Transverse colon (tissue), 4 donors: ENCODE measurements around the gene PDSS2. TPM values are rescaled to one million over a fixed set of nuclear protein-coding genes. Genes with fewer than 3 reads are reported as not detected.
"Not testable (repeated sequence)": the region's sequence is repeated elsewhere in the genome, so short reads cannot be mapped to it uniquely, and the experiment has no call there.

Source experiments
- DNase-seq: peaks from one replicate; pipeline ENCODE4 v3.0.0-alpha.2; 2019
- H3K27ac ChIP-seq, 4 donors: fragments of 200-600 bp; sonication (generic); 2 replicates each; pipeline ENCODE4 v1.5.1; 2016 to 2018; ENCODE audit warnings: inconsistent platforms in 4 of 4
- H3K27me3 ChIP-seq: fragments of 200-600 bp; sonication (generic); 2 replicates; pipeline ENCODE4 v1.5.1; 2017; ENCODE audit warnings: inconsistent platforms
- H3K36me3 ChIP-seq, 4 donors: fragments of 200-600 bp; sonication (generic); 2 replicates each; pipeline ENCODE4 v1.5.1; 2017 to 2019; ENCODE audit warnings: inconsistent platforms in 4 of 4
- H3K4me1 ChIP-seq, 4 donors: fragments of 200-600 bp; sonication (generic); 2 replicates each; pipeline ENCODE4 v1.5.1; 2017 to 2020; ENCODE audit warnings: inconsistent platforms in 4 of 4
- H3K4me3 ChIP-seq, 4 donors: fragments of 200-600 bp; sonication (generic); 1 replicate in 1 of 4; 2 replicates in 3 of 4; pipeline versions ENCODE4 v1.5.1 to v1.6.1; 2017 to 2019; ENCODE audit warnings: inconsistent platforms in 4 of 4
- H3K9me3 ChIP-seq, 2 donors: fragments of 200-600 bp; sonication (generic); 2 replicates each; pipeline ENCODE4 v1.5.1; 2017 to 2019; ENCODE audit warnings: inconsistent platforms in 2 of 2
- CTCF ChIP-seq, 5 experiments: fragments of 200-600 bp in 3 of 5; fragments of 450-650 bp in 2 of 5; sonication (generic) in 3 of 5; IDR thresholded peaks; 1 replicate in 2 of 5; 2 replicates in 3 of 5; pipeline ENCODE4 v1.5.1; 2016 to 2017; ENCODE audit warnings: antibody characterized with exemption in 5 of 5, inconsistent platforms in 3 of 5, mild to moderate bottlenecking in 2 of 5, moderate library complexity in 1 of 5
- EP300 ChIP-seq: sonication (generic); formaldehyde crosslinking; IDR thresholded peaks from one replicate; pipeline ENCODE4 v1.6.1; 2017; ENCODE audit warnings: antibody characterized with exemption, low read depth
- POLR2A ChIP-seq: fragments of 450-650 bp; IDR thresholded peaks from one replicate; pipeline ENCODE4 v1.6.1; 2016; ENCODE audit warnings: antibody characterized with exemption, mild to moderate bottlenecking, moderate library complexity
- POLR2AphosphoS5 ChIP-seq, 3 donors: sonication (generic); formaldehyde crosslinking; IDR thresholded peaks; one replicate each; pipeline ENCODE4 v1.6.1; 2016; ENCODE audit warnings: antibody characterized with exemption in 3 of 3
- WGBS, 2 donors: methylation state at CpG; one replicate each; pipeline ENCODE4 v1.1.5; 2018; ENCODE audit warnings: low coverage in 1 of 2; 5-methylcytosine and 5-hydroxymethylcytosine counted together
- in situ Hi-C, 4 donors: fragments of 200-750 bp; cut with MboI; loops; one replicate each; pipeline versions ENCODE4 v1.15.0 to v1.15.1; 2017; ENCODE audit warnings: low sequenced_read_pairs in 3 of 4, low pct_ligation_motif_present in 1 of 4, low pct_unique_long_range_greater_than_20kb in 1 of 4
- intact Hi-C: fragments of 100-400 bp; cut with DNase I; formaldehyde crosslinking; loops from one replicate; pipeline ENCODE4 v1.15.1; 2023; ENCODE audit warnings: low total_unique reads
- total RNA-seq, 4 donors: library from RNA; depleted of rRNA; stranded (reverse); fragments of >200 nt; gene quantifications; one replicate each; pipeline ENCODE4 v1.1.0, GENCODE V29; 2016

The PDSS2 gene
- total RNA-seq, 4 donors from 2014 or later = 3.0 to 32.5 (median 15.6) TPM

DNA sequence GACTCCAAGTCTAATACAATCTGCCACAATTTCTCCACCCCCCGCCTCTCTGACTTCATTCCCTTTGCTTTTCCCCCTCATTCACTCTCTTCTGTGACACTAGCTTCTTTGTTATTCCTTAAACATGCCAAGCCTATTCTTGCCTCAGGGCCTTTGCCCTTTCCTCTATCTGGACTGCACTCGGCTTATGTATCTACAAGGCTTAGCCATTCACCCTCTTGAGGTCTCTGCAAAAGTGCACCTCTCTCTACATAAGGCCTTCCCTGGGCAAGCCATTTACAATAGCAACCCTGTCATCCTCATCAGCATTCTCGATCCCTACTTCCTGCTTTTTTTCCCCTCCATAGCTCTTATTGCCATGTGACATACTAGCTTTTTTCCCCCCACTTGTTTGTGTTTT lies 168.9 kb downstream of the PDSS2 start:
- Histone ChIP-seq H3K4me3 (no peak overlapping the region), H3K4me1 (no peaks in the 10 kb centered on the region), H3K27ac (no peak overlapping the region), H3K36me3 (no peaks in the 10 kb centered on the region), H3K27me3 (no peaks in the 10 kb centered on the region), H3K9me3 (no peaks in the 10 kb centered on the region)
- in situ Hi-C loops (no loop called here), intact Hi-C loops (no loop called here)
- TF ChIP-seq EP300 (no peak), POLR2AphosphoS5 (IDR thresholded peaks at IDR 0.05) (no peak), CTCF (IDR thresholded peaks at IDR 0.05) (no peak), POLR2A (no peak)
- DNase-seq = no peak
- 83 to 90% methylated on average over 1 to 3 of the region's 3 CpGs for WGBS, 2 donors

GRCh38 chr6:107289258-107289657 lies 170.1 kb downstream of the PDSS2 start:
- H3K9me3 ChIP-seq, DNase-seq, H3K4me1 ChIP-seq, intact Hi-C loops, H3K36me3 ChIP-seq, H3K4me3 ChIP-seq, H3K27me3 ChIP-seq, in situ Hi-C loops, H3K27ac ChIP-seq: not testable (repeated sequence)
- 96 to 100% methylated on average over 4 to 9 of the region's 9 CpGs for WGBS, 2 donors

DNA sequence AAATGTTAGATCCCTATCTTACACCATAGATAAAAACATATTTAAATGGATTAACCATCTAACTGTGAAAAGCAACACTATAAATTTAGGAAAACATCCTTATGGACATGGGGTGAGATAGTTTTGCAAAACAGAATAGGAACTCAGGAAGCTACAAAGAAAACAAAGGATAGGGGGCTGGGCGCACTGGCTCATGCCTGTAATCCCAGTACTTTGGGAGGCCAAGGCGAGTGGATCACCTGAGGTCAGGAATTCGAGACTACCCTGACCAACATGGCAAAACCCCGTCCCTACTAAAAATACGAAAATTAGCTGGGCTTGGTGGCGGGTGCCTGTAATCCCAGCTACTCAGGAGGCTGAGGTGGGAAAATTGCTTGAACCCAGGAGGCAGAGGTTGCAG lies 173.7 kb downstream of the PDSS2 start:
- in situ Hi-C loops, H3K9me3 ChIP-seq, H3K36me3 ChIP-seq, H3K27ac ChIP-seq, H3K27me3 ChIP-seq, H3K4me3 ChIP-seq, DNase-seq, intact Hi-C loops, H3K4me1 ChIP-seq: not testable (repeated sequence)
- 91 to 95% methylated on average over 6 of the region's 6 CpGs for WGBS, 2 donors

GRCh38 chr6:107284805-107285204 lies 174.6 kb downstream of the PDSS2 start:
- in situ Hi-C loops = no loop called here
- intact Hi-C loops = no loop called here
- H3K4me3 ChIP-seq = no peak overlapping the region
- TF ChIP-seq POLR2A (no peak), EP300 (no peak), CTCF (IDR thresholded peaks at IDR 0.05) (no peak), POLR2AphosphoS5 (IDR thresholded peaks at IDR 0.05) (no peak)
- DNase-seq = no peak
- no peak overlapping the region for H3K27ac ChIP-seq
- H3K4me1 ChIP-seq = no peaks in the 10 kb centered on the region
- H3K9me3 ChIP-seq = no peaks in the 10 kb centered on the region
- H3K36me3 ChIP-seq = no peaks in the 10 kb centered on the region
- no peaks in the 10 kb centered on the region for H3K27me3 ChIP-seq
- WGBS, 2 donors = 70 to 80% methylated on average over 1 of the region's 1 CpG

GRCh38 chr6:107280791-107281190 lies 178.6 kb downstream of the PDSS2 start:
- H3K4me3 ChIP-seq = no peak overlapping the region
- intact Hi-C loops = no loop called here
- TF ChIP-seq POLR2A (no peak), CTCF (IDR thresholded peaks at IDR 0.05) (no peak), POLR2AphosphoS5 (IDR thresholded peaks at IDR 0.05) (no peak), EP300 (no peak)
- H3K27me3 ChIP-seq = no peaks in the 10 kb centered on the region
- no peak overlapping the region for H3K27ac ChIP-seq
- no peak for DNase-seq
- in situ Hi-C loops = no loop called here
- H3K4me1 ChIP-seq = no peaks in the 10 kb centered on the region
- no peaks in the 10 kb centered on the region for H3K9me3 ChIP-seq
- H3K36me3 ChIP-seq = no peaks in the 10 kb centered on the region
- WGBS, 2 donors = 95 to 100% methylated on average over 2 of the region's 2 CpGs

DNA sequence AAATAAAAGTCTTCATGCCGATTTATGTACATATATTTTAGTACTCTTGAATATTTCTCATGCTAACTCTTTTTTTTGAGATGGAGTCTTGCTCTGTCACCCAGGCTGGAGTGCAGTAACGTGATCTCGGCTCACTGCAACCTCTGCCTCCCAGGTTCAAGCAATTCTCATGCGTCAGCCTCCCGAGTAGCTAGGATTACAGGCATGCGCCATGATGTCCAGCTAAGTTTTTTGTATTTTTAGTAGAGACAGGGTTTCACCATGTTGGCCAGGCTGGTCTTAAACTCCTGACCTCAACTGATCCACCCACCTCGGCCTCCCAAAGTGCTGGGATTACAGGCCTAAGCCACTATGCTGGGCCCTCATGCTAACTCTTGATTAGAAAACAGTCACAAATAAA lies 179.4 kb downstream of the PDSS2 start:
- H3K9me3 ChIP-seq, H3K36me3 ChIP-seq, H3K4me1 ChIP-seq, DNase-seq, H3K4me3 ChIP-seq, H3K27me3 ChIP-seq, H3K27ac ChIP-seq, in situ Hi-C loops, intact Hi-C loops: not testable (repeated sequence)
- WGBS, 2 donors = 85 to 92% methylated on average over 3 to 7 of the region's 7 CpGs
